Measurements from ENCODE around the gene GSK3A.

Gene GSK3A

GRCh38 chr19:42229301-42229854 lies 13.0 kb downstream of the GSK3A start:
- Histone ChIP-seq H3K4me3 (ENCODE audit: low read depth, low read length) (no peak overlapping the region), H3K36me3 (ENCODE audit: control insufficient read depth in 2 of 2, insufficient read depth in 1 of 2, low read length in 2 of 2) (peaks cover 80 to 95% of the 10 kb centered on the region in 2 experiments), H3K27ac (ENCODE audit: extremely low read depth, low read depth, low read length) (peak overlapping the region; percentile 34), H3K4me1 (ENCODE audit: control insufficient read depth, insufficient read depth, low read length) (no peaks in the 10 kb centered on the region), H3K9me3 (ENCODE audit: control insufficient read depth, insufficient read depth, low read depth, low read length) (no peaks in the 10 kb centered on the region)
- no peak for TF ChIP-seq ZNF404 (tag by site-specific recombination; IDR thresholded peaks at IDR 0.05)
- TF ChIP-seq ZNF449 (tag by site-specific recombination; IDR thresholded peaks at IDR 0.05): no peak
- 0 out of 2 replicates have a peak, but pooled peaks have one; percentile 31 for TF ChIP-seq CTCF (tag by site-specific recombination; IDR thresholded peaks at IDR 0.05)
- TF ChIP-seq ZNF18 (tag by site-specific recombination; IDR thresholded peaks at IDR 0.05): no peak
- no peak for TF ChIP-seq ZSCAN16 (tag by site-specific recombination; IDR thresholded peaks at IDR 0.05)
- no peak for TF ChIP-seq YY2 (tag by site-specific recombination; IDR thresholded peaks at IDR 0.05)
- TF ChIP-seq ZNF473 (tag by site-specific recombination; IDR thresholded peaks at IDR 0.05): no peak
- TF ChIP-seq GLIS1 (tag by site-specific recombination; IDR thresholded peaks at IDR 0.05): no peak
- ChIA-PET CTCF (interaction anchor here (0.5 to 2.6 kb wide), 7 partner anchors 9 to 209 kb away, joined by 3 to 11 read pairs (median 3); partner anchors contain the start of gene ZNF526), POLR2A (interaction anchor here (1.5 to 3.9 kb wide), 5 partner anchors 9 to 14 kb away, joined by 3 to 32 read pairs (median 8); partner anchors contain the start of genes DEDD2, GSK3A and ZNF526)

- Histone ChIP-seq H3K27ac (ENCODE audit: extremely low read depth, low read depth, low read length) (peak overlapping the region; percentile 34; the same call in 1 of the 2 replicates), H3K4me1 (ENCODE audit: control insufficient read depth, insufficient read depth, low read length) (no peaks in the 10 kb centered on the region), H3K4me3 (ENCODE audit: low read depth, low read length) (no peak overlapping the region), H3K9me3 (ENCODE audit: control insufficient read depth, insufficient read depth, low read depth, low read length) (no peaks in the 10 kb centered on the region), H3K36me3 (ENCODE audit: control insufficient read depth in 2 of 2, insufficient read depth in 1 of 2, low read length in 2 of 2) (peaks cover 79 to 92% of the 10 kb centered on the region in 2 experiments)
- CTCF ChIA-PET: interaction anchor here (0.5 to 2.6 kb wide), 7 partner anchors 8 to 210 kb away, joined by 3 to 11 read pairs (median 5); partner anchors contain the start of genes POU2F2 and ZNF526
- TF ChIP-seq ZXDB (tag by site-specific recombination; IDR thresholded peaks at IDR 0.05): 0 out of 2 replicates have a peak, but pooled peaks have one; percentile 34
- peak; percentile 50; the same call in 1 of the 2 replicates for TF ChIP-seq ZNF600 (tag by site-specific recombination; IDR thresholded peaks at IDR 0.05)
- TF ChIP-seq YY1 (tag by site-specific recombination; IDR thresholded peaks at IDR 0.05): no peak
- no peak for TF ChIP-seq ZNF623 (tag by site-specific recombination; IDR thresholded peaks at IDR 0.05)
- TF ChIP-seq ZNF121 (tag by site-specific recombination; IDR thresholded peaks at IDR 0.05): 0 out of 2 replicates have a peak, but pooled peaks have one; percentile 6
- TF ChIP-seq ZNF24 (tag by site-specific recombination; IDR thresholded peaks at IDR 0.05): no peak
- no peak for TF ChIP-seq ZNF335 (tag by site-specific recombination; conservative IDR thresholded peaks at IDR 0.05)
- POLR2A ChIA-PET: interaction anchor here (0.7 to 3.9 kb wide), 4 partner anchors 9 to 54 kb away, joined by 3 to 32 read pairs (median 8); partner anchors contain the start of genes GSK3A and ZNF526
Measured at GRCh38 chr19:42228641-42229040, 13.8 kb downstream of the GSK3A start.

GRCh38 chr19:42226886-42227285 lies 15.5 kb downstream of the GSK3A start:
- 0 out of 2 replicates have a peak overlapping the region, but pooled peaks have one; percentile 31 for H3K27ac ChIP-seq (ENCODE audit: extremely low read depth, low read depth, low read length)
- H3K36me3 ChIP-seq (ENCODE audit: control insufficient read depth in 2 of 2, insufficient read depth in 1 of 2, low read length in 2 of 2): peaks cover 68 to 84% of the 10 kb centered on the region in 2 experiments
- H3K4me3 ChIP-seq (ENCODE audit: low read depth, low read length): no peak overlapping the region
- ChIA-PET POLR2A (interaction anchor here (0.5 to 2.8 kb wide), 5 partner anchors 8 to 154 kb away, joined by 3 to 10 read pairs (median 5); partner anchors contain the start of gene GSK3A), CTCF (interaction anchor here (0.5 to 1.5 kb wide), 9 partner anchors 8 to 1106 kb away, joined by 3 to 9 read pairs (median 3); no protein-coding TSS in a partner anchor)
- H3K4me1 ChIP-seq (ENCODE audit: control insufficient read depth, insufficient read depth, low read length): no peaks in the 10 kb centered on the region
- TF ChIP-seq KLF17 (tag by site-specific recombination; IDR thresholded peaks at IDR 0.05) (no peak), ZNF132 (tag by site-specific recombination; IDR thresholded peaks at IDR 0.05; ENCODE audit: borderline replicate concordance) (no peak), IKZF3 (tag by site-specific recombination; IDR thresholded peaks at IDR 0.05) (0 out of 2 replicates have a peak, but pooled peaks have one; percentile 25), TRIM28 (IDR thresholded peaks at IDR 0.05; ENCODE audit: borderline replicate concordance, low read length) (no peak), TCF7L2 (IDR thresholded peaks at IDR 0.05; ENCODE audit: borderline replicate concordance, low read depth, low read length) (no peak), ZSCAN23 (tag by site-specific recombination; IDR thresholded peaks at IDR 0.05) (no peak), ZBTB17 (tag by site-specific recombination; IDR thresholded peaks at IDR 0.05) (peak; percentile 62), ZNF214 (tag by site-specific recombination; IDR thresholded peaks at IDR 0.05; ENCODE audit: borderline replicate concordance) (no peak)
- H3K9me3 ChIP-seq (ENCODE audit: control insufficient read depth, insufficient read depth, low read depth, low read length): no peaks in the 10 kb centered on the region
